COLO668 (cell line): ENCODE data around the gene RPH3AL.
"Not testable (repeated sequence)": the region's sequence is repeated elsewhere in the genome, so short reads cannot be mapped to it uniquely, and the experiment has no call there.

ENCODE experiments used
- DNase-seq: peaks from one replicate; lab custom pipeline; 2025; ENCODE audit not compliant: unreplicated experiment; lab: John Stamatoyannopoulos, UW

RPH3AL gene

GRCh38 chr17:228951-229708 is 123.5 kb downstream of the RPH3AL start:
- DNase-seq: no peak

GRCh38 chr17:227946-228615 is 124.5 kb downstream of the RPH3AL start:
- DNase-seq: no peak

GRCh38 chr17:227078-227945 is 125.3 kb downstream of the RPH3AL start:
- DNase-seq: no peak

GRCh38 chr17:226108-227077 is 126.2 kb downstream of the RPH3AL start:
- DNase-seq: no peak

GRCh38 chr17:225551-225950 is 127.1 kb downstream of the RPH3AL start:
- no peak for DNase-seq

- not testable (repeated sequence) for DNase-seq
Observed at GRCh38 chr17:224576-224975, 128.0 kb downstream of the RPH3AL start.

- DNase-seq: no peak
Observed at GRCh38 chr17:223723-224471, 128.7 kb downstream of the RPH3AL start.

GRCh38 chr17:222172-222571 is 130.4 kb downstream of the RPH3AL start:
- no peak for DNase-seq

GRCh38 chr17:219696-220095 is 132.9 kb downstream of the RPH3AL start:
- no peak for DNase-seq

- DNase-seq: no peak
Observed at GRCh38 chr17:218432-219110, 134.0 kb downstream of the RPH3AL start.

- no peak for DNase-seq
Observed at GRCh38 chr17:216625-217024, 136.0 kb downstream of the RPH3AL start.

- DNase-seq: not testable (repeated sequence)
Observed at GRCh38 chr17:215563-216478, 136.8 kb downstream of the RPH3AL start.

GRCh38 chr17:214881-215331 is 137.7 kb downstream of the RPH3AL start:
- no peak for DNase-seq

- no peak for DNase-seq
Observed at GRCh38 chr17:213286-214105, 139.1 kb downstream of the RPH3AL start.

GRCh38 chr17:210402-210801 is 142.2 kb downstream of the RPH3AL start:
- no peak for DNase-seq

- no peak for DNase-seq
Observed at GRCh38 chr17:208429-208828, 144.2 kb downstream of the RPH3AL start.

- DNase-seq: no peak
Observed at GRCh38 chr17:207775-208174, 144.8 kb downstream of the RPH3AL start.
